Trophoblast cell (in vitro differentiated cells and primary cell): ENCODE measurements around the gene XAB2.

Source experiments
- DNase-seq, 2 donors: peaks; one replicate each; pipeline ENCODE4 v3.0.0-alpha.2; 2016
- H2AFZ ChIP-seq: 2 replicates; pipeline ENCODE4 v1.6.1; 2013; ENCODE audit warnings: low read length, moderate library complexity, mild to moderate bottlenecking; ENCODE audit not compliant: insufficient read depth, poor library complexity
- H2AK5ac ChIP-seq: 2 replicates; pipeline ENCODE4 v1.6.1; 2013; ENCODE audit warnings: mild to moderate bottlenecking, low read length
- H2BK120ac ChIP-seq: 2 replicates; pipeline ENCODE4 v1.6.1; 2013; ENCODE audit warnings: low read length, mild to moderate bottlenecking, moderate library complexity; ENCODE audit not compliant: insufficient read depth, poor library complexity
- H2BK12ac ChIP-seq: 2 replicates; pipeline ENCODE4 v1.6.1; 2013; ENCODE audit warnings: mild to moderate bottlenecking, low read length, moderate library complexity
- H2BK5ac ChIP-seq: 2 replicates; pipeline ENCODE4 v1.6.1; 2013; ENCODE audit warnings: low read length, low read depth, moderate library complexity, mild to moderate bottlenecking; ENCODE audit not compliant: poor library complexity
- H3K14ac ChIP-seq: 2 replicates; pipeline ENCODE4 v1.6.1; 2013; ENCODE audit warnings: mild to moderate bottlenecking, low read length
- H3K18ac ChIP-seq: 2 replicates; pipeline ENCODE4 v1.6.1; 2013; ENCODE audit warnings: mild to moderate bottlenecking, low read length
- H3K23ac ChIP-seq: 2 replicates; pipeline ENCODE4 v1.6.1; 2013; ENCODE audit warnings: low read length
- H3K27ac ChIP-seq: 2 replicates; pipeline ENCODE4 v1.5.1; 2013; ENCODE audit warnings: low read depth, mild to moderate bottlenecking, inconsistent platforms, low read length, moderate library complexity
- H3K27me3 ChIP-seq: 2 replicates; pipeline ENCODE4 v1.6.1; 2013; ENCODE audit warnings: inconsistent platforms, mild to moderate bottlenecking, low read length, moderate library complexity; ENCODE audit not compliant: insufficient read depth
- H3K36me3 ChIP-seq, 2 experiments: 1 replicate in 1 of 2; 2 replicates in 1 of 2; pipeline ENCODE4 v1.6.1; 2013; ENCODE audit warnings: low read length in 2 of 2, mild to moderate bottlenecking in 2 of 2, moderate library complexity in 1 of 2; ENCODE audit not compliant: insufficient read depth in 2 of 2, control insufficient read depth in 1 of 2
- H3K4ac ChIP-seq: 2 replicates; pipeline ENCODE4 v1.6.1; 2013; ENCODE audit warnings: low read depth, mild to moderate bottlenecking, low read length, moderate library complexity
- H3K4me1 ChIP-seq, 2 experiments: 1 replicate in 1 of 2; 2 replicates in 1 of 2; pipeline ENCODE4 v1.6.1; 2013; ENCODE audit warnings: low read length in 2 of 2, mild to moderate bottlenecking in 2 of 2, moderate library complexity in 1 of 2; ENCODE audit not compliant: insufficient read depth in 2 of 2, control insufficient read depth in 1 of 2
- H3K4me2 ChIP-seq: 2 replicates; pipeline ENCODE4 v1.6.1; 2013; ENCODE audit warnings: inconsistent platforms, mild to moderate bottlenecking, low read length, moderate library complexity
- H3K4me3 ChIP-seq: 2 replicates; pipeline ENCODE4 v1.5.1; 2013; ENCODE audit warnings: mild to moderate bottlenecking, low read depth, low read length, inconsistent platforms
- H3K79me1 ChIP-seq: one replicate; pipeline ENCODE4 v1.6.1; 2013; ENCODE audit warnings: low read length
- H3K79me2 ChIP-seq: 2 replicates; pipeline ENCODE4 v1.6.1; 2013; ENCODE audit warnings: low read length, mild to moderate bottlenecking; ENCODE audit not compliant: control insufficient read depth, insufficient read depth, poor library complexity
- H3K9ac ChIP-seq: 2 replicates; pipeline ENCODE4 v1.6.1; 2013; ENCODE audit warnings: mild to moderate bottlenecking, low read length
- H3K9me3 ChIP-seq: 2 replicates; pipeline ENCODE4 v1.6.1; 2013; ENCODE audit warnings: low read depth, mild to moderate bottlenecking, control low read depth, inconsistent platforms, low read length; ENCODE audit not compliant: insufficient read depth
- H4K12ac ChIP-seq: 2 replicates; pipeline ENCODE4 v1.6.1; 2013; ENCODE audit warnings: low read depth, mild to moderate bottlenecking, low read length, moderate library complexity
- H4K8ac ChIP-seq: 2 replicates; pipeline ENCODE4 v1.6.1; 2013; ENCODE audit warnings: low read depth, mild to moderate bottlenecking, low read length, moderate library complexity
- H4K91ac ChIP-seq: one replicate; pipeline ENCODE4 v1.6.1; 2013; ENCODE audit warnings: low read depth, mild to moderate bottlenecking, low read length, moderate library complexity
- WGBS: extraction: QIAGEN DNeasy Blood & Tissue Kit; methylation state at CpG from one replicate; pipeline ENCODE4 v1.1.7; 2013; ENCODE audit warnings: missing lambda C conversion rate; ENCODE audit not compliant: insufficient read length, insufficient coverage; ENCODE audit errors: extremely low coverage; 5-methylcytosine and 5-hydroxymethylcytosine counted together

The XAB2 gene

DNA sequence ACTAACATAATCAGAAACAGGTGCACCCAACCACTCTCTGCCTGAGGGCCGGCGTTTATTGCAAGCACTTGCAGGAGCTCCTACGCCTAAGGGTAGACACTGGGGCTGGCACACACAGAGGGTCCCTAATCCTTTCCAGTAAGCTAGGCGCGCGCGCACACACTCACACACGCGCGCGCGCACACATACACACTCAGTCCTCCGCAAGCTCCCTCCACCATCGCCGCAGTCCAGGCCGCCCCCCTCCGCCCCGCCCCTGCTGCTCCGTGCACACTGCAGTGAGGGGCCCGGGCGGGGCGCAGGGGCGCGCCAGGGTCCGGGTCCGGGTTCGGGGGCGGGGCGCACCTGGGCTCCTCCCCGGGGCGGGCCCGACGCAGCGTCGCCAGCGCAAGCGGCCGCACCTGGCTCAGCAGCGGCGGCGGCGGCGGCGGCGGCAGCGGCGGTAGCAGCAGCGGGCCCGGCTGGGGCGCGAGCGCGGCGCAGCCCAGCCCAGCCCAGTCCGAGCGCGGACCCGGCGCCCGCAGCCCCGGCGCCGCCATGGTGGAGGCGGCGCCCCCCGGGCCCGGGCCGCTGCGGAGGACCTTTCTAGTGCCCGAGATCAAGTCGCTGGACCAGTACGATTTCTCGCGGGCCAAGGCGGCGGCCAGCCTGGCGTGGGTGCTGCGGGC is 33.7 kb downstream of the XAB2 start, which contains the start of gene CAMSAP3:
Gene CAMSAP3 (plus strand): TSS at position 398 of the 668 bp plus-strand sequence. CDS start 140 bp downstream, at position 538.
- peaks cover 4% of the 10 kb centered on the region for H3K79me1 ChIP-seq
- H3K14ac ChIP-seq = peak within 1 kb of the TSS; percentile 40
- peak within 1 kb of the TSS; percentile 59 for H2AK5ac ChIP-seq
- H3K18ac ChIP-seq = peak within 1 kb of the TSS; percentile 30
- H3K36me3 ChIP-seq = no peaks in the 10 kb centered on the region
- peaks cover 9 to 11% of the 10 kb centered on the region in 2 experiments for H3K4me1 ChIP-seq
- no peak within 1 kb of the TSS for H2BK5ac ChIP-seq
- H4K8ac ChIP-seq = peak within 1 kb of the TSS; percentile 58
- no CpG with 5 or more reads among the region's 78 CpGs for WGBS
- H3K4me3 ChIP-seq = peak within 1 kb of the TSS; percentile 83
- peak within 1 kb of the TSS; percentile 19 for H3K9ac ChIP-seq
- H4K12ac ChIP-seq = peak within 1 kb of the TSS; percentile 72
- peak within 1 kb of the TSS; percentile 89 for H3K4me2 ChIP-seq
- H3K27me3 ChIP-seq = no peaks in the 10 kb centered on the region
- H3K79me2 ChIP-seq = peaks cover 3% of the 10 kb centered on the region
- peak within 1 kb of the TSS; percentile 49 for H2AFZ ChIP-seq
- no peak within 1 kb of the TSS for H3K23ac ChIP-seq
- H3K4ac ChIP-seq = peak within 1 kb of the TSS; percentile 70
- H3K27ac ChIP-seq = no peak within 1 kb of the TSS
- peak within 1 kb of the TSS; percentile 5 for H4K91ac ChIP-seq
- peak; percentile 39 to 63 for DNase-seq
- H3K9me3 ChIP-seq = no peaks in the 10 kb centered on the region
- peak within 1 kb of the TSS; percentile 24 for H2BK120ac ChIP-seq
- H2BK12ac ChIP-seq = no peak within 1 kb of the TSS

DNA sequence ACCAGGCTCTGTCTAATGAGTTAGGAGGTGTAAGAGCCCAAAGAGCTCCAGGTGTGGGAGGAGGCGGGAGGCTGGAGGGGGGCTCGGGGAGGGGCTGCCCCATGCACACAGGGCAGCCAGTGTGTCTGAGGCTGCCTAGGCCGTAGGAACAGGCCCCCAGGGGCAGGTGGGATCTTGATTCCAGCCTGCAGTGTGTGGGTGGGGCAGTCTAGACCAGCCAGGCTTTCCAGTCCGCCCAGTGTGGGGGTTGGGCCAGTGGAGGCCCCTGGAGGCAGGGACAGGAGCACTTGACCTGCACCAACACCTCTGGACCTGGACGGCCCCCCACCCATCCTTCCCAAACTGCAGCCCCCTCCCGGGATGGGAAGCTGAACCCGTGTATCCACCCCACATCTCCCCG is 39.1 kb downstream of the XAB2 start:
- Histone ChIP-seq H3K36me3 (no peaks in the 10 kb centered on the region), H3K4ac (no peak overlapping the region), H3K9ac (no peak overlapping the region), H3K18ac (no peak overlapping the region), H3K4me1 (peaks cover 10 to 11% of the 10 kb centered on the region in 2 experiments), H3K23ac (no peak overlapping the region), H3K4me3 (no peak overlapping the region), H3K4me2 (peak overlapping the region; percentile 29), H2AK5ac (no peak overlapping the region), H4K8ac (no peak overlapping the region), H2BK5ac (no peak overlapping the region), H3K27ac (no peak overlapping the region), H3K9me3 (no peaks in the 10 kb centered on the region), H2AFZ (no peak overlapping the region), H3K79me2 (no peaks in the 10 kb centered on the region), H2BK12ac (no peak overlapping the region), H4K12ac (no peak overlapping the region), H4K91ac (no peak overlapping the region), H3K27me3 (no peaks in the 10 kb centered on the region), H2BK120ac (no peak overlapping the region), H3K14ac (no peak overlapping the region), H3K79me1 (no peaks in the 10 kb centered on the region)
- WGBS = no CpG with 5 or more reads among the region's 8 CpGs
- peak; percentile 56 to 62 for DNase-seq

DNA sequence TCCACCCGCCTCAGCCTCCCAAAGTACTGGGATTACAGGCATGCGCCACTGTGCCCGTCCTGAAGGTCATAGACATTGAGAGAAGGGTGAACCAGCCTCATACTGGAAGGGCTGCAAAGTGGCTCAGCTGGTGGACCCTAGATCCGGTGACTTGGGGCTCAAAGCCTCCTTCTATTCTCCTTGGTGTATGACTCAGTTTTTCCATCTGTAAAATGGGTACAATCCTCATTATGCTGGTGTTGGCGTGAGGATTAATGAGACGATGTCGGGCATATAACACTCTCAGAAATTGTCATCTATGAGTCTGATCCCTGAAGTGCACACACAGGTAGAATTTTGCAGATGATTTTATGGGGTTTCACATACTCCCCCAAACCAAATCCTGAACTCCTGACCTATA is 39.5 kb downstream of the XAB2 start:
- Histone ChIP-seq H4K12ac (no peak overlapping the region), H4K91ac (peak overlapping the region; percentile 26), H3K9me3 (no peaks in the 10 kb centered on the region)

DNA sequence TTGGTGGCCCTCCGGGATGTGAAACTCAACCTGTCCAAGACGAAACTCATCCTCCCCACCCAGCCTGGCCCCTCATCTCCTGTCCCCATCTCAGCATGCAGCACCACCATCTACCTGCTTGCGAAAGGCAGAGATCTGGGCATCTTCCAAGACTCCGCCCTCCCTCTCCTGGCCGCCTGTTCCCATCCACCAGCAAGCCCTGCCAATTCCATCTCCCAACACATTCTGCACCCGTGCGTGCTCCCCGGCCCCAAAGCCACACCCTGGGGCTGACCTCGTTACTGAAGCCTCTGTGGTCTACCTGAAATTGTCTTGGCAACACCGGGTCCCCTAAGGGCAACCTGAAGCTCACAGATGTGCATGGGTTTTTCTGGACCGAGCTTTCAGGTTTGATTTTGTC is 46.9 kb downstream of the XAB2 start:
- Histone ChIP-seq H4K91ac (no peak overlapping the region), H2BK5ac (no peak overlapping the region), H3K4me3 (no peak overlapping the region), H2BK12ac (no peak overlapping the region), H3K4me1 (no peaks in the 10 kb centered on the region), H3K79me1 (no peaks in the 10 kb centered on the region), H3K27ac (no peak overlapping the region), H3K9me3 (no peaks in the 10 kb centered on the region), H2AFZ (no peak overlapping the region), H4K8ac (no peak overlapping the region), H3K9ac (no peak overlapping the region), H3K27me3 (no peaks in the 10 kb centered on the region), H2BK120ac (no peak overlapping the region), H3K4ac (no peak overlapping the region), H3K14ac (no peak overlapping the region), H3K79me2 (no peaks in the 10 kb centered on the region), H3K36me3 (no peaks in the 10 kb centered on the region), H2AK5ac (no peak overlapping the region), H3K18ac (no peak overlapping the region), H3K23ac (no peak overlapping the region), H3K4me2 (no peak overlapping the region), H4K12ac (no peak overlapping the region)
- no peak for DNase-seq
- WGBS = no CpG with 5 or more reads among the region's 11 CpGs

More for the DNA sequence above, 39.5 kb downstream of the XAB2 start:
- H3K79me1 ChIP-seq = no peaks in the 10 kb centered on the region
- H3K4me2 ChIP-seq = no peak overlapping the region
- H4K8ac ChIP-seq = no peak overlapping the region
- no peak overlapping the region for H2AK5ac ChIP-seq
- H3K4me3 ChIP-seq = no peak overlapping the region
- H3K27ac ChIP-seq = no peak overlapping the region
- no CpG with 5 or more reads among the region's 7 CpGs for WGBS
- no peak overlapping the region for H3K18ac ChIP-seq
- no peak overlapping the region for H2BK5ac ChIP-seq
- H3K9ac ChIP-seq = no peak overlapping the region
- no peaks in the 10 kb centered on the region for H3K27me3 ChIP-seq
- H3K4ac ChIP-seq = no peak overlapping the region
- H2BK120ac ChIP-seq = no peak overlapping the region
- no peak overlapping the region for H3K14ac ChIP-seq
- peaks cover 10 to 11% of the 10 kb centered on the region in 2 experiments for H3K4me1 ChIP-seq
- H3K23ac ChIP-seq = no peak overlapping the region
- H2AFZ ChIP-seq = no peak overlapping the region
- peak overlapping the region; percentile 43 for H2BK12ac ChIP-seq
- H3K79me2 ChIP-seq = no peaks in the 10 kb centered on the region
- no peak for DNase-seq
- H3K36me3 ChIP-seq = no peaks in the 10 kb centered on the region
